GM19328 (cell line): ENCODE measurements around the gene FPR1.
"Not testable (repeated sequence)": the region's sequence is repeated elsewhere in the genome, so short reads cannot be mapped to it uniquely, and the experiment has no call there.

Experiments used
- ATAC-seq: cut with Tn5 transposase; IDR thresholded peaks from one replicate; pipeline ENCODE4 v1.9.1; 2021; ENCODE audit warnings: mild to moderate bottlenecking, moderate library complexity; ENCODE audit not compliant: unreplicated experiment

The FPR1 gene

GRCh38 chr19:51779703-51780102 lies 28.0 kb upstream of the FPR1 start:
- ATAC-seq = no peak

DNA sequence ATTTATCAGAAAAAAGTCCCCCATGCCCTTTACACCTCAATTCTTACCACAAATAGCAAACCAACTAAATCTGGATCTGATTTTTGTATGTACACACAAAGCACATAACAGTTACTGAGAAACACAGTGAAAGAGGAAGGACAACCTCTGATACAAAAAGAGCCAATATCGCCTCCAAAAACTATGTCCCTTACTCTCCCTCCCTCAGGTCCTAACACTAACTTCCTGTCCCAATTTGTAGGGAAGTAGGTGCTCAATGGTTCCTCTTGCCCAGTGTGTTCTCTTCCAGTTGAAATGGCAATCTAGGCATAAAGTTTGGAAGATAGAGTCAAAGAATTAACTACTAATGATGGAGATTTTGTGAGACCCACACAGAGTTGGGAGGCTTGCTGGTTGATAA lies 27.5 kb upstream of the FPR1 start:
- no peak for ATAC-seq

DNA sequence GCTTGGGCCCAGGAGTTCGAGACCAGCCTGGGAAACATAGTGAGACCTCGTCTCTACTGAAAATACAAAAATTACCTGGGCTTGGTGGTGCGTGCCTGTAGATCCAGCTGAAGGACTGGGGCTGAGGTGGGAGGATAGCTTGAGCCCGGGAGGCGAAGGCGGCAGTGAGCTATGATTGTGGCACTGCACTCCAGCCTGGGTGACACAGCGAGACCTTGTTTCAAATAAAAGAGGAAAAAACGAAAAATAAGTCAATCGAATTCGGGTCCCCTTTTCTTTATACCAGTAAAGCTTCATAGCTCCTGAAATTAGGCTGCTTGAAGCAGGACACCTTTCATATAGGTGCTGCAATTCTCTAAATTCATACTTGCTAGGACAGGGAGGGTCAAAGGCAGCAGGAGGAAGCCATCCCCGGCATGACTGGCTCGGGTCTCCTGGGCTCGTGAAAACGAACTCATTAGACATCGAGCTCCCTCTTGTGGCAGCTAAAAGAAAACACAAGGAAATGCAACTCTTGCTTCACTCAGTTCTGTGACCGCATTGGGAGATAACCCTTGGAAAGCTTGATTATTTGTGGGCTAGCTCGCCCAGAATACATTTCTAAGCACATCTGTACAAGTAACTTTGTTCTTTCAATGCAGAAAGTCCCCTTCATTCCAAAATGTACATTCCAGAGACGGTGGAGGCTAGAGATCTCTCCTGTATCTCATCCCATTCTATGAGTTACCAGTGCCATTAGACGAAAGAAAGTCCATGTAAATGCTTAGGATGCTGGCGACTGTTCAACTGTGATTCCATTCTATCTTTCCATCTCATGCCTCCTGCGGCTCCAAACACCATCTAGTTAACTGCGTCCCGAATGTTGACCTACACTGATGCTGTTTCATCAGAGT lies 26.1 kb upstream of the FPR1 start:
- no peak for ATAC-seq

DNA sequence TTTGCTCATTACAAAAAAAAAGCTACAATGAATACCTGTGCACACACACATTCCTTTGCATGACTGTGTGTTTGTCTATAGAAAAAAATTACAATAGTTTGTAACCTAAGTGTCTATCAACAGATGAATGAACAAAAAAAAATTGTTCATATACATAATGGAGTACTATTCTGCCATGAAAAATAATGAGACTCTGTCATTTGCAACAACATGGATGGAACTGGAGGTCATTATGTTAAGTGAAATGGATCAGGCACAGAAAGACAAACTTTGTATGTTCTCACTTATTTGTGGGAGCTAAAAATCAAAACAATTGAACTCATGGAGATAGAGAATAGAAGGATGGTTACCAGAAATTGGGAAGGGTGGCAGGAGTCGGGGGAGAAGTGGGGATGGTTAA lies 24.9 kb upstream of the FPR1 start:
- not testable (repeated sequence) for ATAC-seq

- no peak for ATAC-seq
These were observed 21.3 kb upstream of the FPR1 start for GRCh38 chr19:51772977-51773376.

GRCh38 chr19:51771376-51772130 lies 19.9 kb upstream of the FPR1 start:
- ATAC-seq = no peak

DNA sequence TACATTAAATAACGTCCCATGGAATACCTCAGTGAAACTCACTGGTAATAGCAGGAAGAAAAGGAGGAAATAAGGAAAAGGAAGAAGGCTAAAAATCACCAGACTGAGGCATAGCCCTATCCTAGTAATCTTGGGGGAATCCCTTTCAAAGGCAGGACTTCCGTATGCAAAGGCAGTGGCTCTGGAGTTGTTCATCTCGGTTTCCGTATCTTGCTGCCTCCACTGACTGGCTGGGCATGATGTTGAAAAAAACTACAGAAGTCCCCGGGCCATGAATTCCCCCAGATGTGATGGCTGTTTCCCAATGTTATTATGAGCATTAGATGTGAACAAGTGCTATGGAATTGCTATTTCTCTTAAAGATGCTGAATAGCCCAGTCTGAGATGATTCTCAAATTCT lies 14.8 kb upstream of the FPR1 start:
- ATAC-seq = no peak

DNA sequence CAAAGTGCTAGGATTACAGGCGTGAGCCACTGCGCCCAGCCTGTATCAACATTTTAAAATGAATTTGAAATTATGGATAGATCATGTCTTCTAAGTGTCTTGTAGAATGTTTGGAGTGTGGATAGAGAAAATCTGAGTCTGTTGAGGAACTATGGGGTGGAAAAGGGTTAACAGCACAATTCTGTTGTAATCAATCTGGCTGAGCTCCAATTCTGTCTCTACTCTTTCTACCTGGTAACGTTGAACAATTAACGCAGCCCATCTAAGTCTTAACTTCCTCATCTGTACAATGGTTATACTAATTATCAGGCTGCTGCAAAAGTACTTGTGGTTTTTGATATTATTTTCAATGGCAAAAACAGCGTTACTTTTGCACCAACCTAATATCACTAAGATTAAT lies 13.4 kb upstream of the FPR1 start:
- ATAC-seq = no peak

- ATAC-seq = no peak
These were observed 10.0 kb upstream of the FPR1 start for GRCh38 chr19:51761696-51762095.

- ATAC-seq = no peak
These were observed 9.1 kb upstream of the FPR1 start, which contains the start of gene FPR2 for GRCh38 chr19:51760697-51761356. FPR2 (plus strand) TSS chr19:51761180; CDS start chr19:51768659, 7,479 bp downstream.

GRCh38 chr19:51755571-51755970 lies 3.9 kb upstream of the FPR1 start:
- no peak for ATAC-seq

DNA sequence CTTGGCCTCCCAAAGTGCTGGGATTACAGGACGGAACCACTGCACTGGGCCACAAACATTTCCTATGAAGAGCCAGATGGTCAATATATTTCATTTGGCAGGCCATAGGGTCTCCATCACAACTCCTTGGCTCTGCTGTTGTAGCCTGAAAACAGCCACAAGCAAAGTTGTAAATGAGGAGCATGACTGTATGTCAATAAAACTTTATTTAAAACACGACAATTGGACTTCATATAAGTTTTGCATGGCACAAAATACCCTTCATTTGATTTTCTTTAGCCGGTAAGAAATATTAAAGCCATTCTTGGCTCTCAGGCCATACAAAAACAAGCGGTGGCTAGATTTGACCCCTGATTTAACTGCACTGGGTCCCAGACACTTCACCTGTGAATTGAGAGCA lies 3.1 kb upstream of the FPR1 start:
- ATAC-seq = no peak

- ATAC-seq = no peak
These were observed 2.4 kb upstream of the FPR1 start for GRCh38 chr19:51754109-51754508.

DNA sequence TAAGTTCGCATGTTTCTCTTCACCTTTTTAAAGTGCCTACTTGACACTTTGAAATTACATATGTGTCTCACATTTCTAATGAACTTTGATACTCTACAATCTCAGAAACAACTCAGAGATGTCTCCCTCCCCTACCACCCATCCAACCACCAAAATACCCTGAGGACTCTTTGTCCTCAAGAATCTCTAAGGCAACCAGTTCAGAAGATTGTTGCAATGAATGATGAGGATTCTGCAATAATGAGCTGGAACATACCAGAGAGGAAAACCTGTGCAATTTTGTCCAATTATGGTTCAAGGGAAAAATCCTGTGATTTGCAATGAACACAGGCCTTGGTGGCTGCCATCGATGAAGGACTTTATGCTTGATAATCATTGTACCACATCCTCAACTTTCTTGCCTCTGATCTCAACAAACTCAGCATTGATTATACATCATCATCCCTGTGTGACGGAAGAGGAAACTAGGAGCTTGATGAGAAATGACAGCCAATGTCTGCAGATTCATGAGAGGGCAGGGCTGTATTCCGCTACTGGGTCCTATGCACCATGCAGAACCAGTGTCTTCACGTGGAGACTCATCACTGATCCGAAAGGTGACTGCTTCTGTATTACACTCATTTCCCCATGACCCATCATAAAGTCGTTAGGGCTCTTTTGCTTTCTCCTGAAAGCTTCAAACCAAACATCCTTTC lies 1.1 kb downstream of the FPR1 start:
- ATAC-seq = no peak

- ATAC-seq = no peak
These were observed 1.7 kb downstream of the FPR1 start for GRCh38 chr19:51749979-51750378.

GRCh38 chr19:51746731-51747130 lies 4.9 kb downstream of the FPR1 start:
- no peak for ATAC-seq

DNA sequence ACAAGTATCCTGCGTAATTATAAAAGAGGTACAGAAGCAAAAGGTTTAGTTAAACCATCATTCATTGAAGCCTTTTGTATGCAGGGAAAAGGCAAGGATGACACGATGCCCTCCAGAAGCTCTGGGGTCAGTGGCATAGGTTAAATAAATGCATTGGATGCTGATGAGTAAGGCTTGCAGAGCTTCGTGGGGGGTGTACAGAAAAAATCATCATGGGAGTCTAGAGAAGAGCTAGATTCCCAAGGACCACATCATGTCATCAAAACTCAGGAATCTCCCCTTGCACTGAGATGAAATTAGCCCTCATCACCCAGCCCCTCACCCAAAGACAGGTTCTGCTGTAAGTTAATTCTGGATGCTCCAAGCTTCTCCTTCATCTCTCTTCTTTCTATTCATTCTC lies 8.3 kb downstream of the FPR1 start:
- ATAC-seq = no peak

DNA sequence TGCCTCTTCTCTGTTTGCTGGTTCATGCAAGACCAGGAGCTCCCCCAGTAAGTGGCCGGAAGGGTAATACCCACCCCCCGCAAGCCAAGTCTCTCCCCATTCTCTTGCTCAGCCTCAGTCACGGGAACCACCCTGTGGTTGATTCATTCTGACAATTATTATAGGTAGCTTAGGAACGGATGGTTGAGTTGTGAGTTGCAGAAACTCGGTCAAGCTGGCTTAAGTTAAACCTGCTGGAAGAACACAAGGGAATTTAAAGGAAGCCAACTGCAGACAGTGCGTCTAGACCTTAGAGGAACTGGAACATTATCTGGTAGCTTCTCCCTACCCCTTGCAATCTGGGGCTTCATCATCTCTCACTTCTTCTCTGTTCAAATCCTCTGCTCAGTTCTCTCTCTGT lies 8.9 kb downstream of the FPR1 start:
- ATAC-seq = no peak

DNA sequence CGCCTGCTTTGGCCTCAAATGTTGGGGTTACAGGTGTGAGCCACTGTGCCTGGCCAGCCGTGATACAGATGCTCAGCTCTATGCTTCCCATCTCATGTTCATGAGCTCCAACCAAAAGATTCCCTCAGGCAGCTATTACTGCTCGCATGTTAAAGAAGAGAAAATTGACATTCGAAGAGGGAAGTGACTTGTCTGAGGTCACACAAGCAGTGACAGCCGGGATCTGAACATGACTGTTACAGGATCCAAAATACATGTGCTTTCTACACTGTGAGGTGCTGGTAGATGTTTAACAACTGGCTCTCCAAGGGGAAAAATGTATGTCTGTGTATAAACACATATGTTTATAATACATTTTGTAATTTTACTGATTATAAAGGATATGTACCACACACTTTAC lies 11.3 kb downstream of the FPR1 start:
- no peak for ATAC-seq

GRCh38 chr19:51739466-51740213 lies 12.0 kb downstream of the FPR1 start:
- ATAC-seq = no peak
